GM20000 (cell line): ENCODE data around the gene ATP5IF1.
A peak's percentile ranks its signal among the peaks of the same experiment; 100 is the strongest.

Experiments used
- DNase-seq: peaks from one replicate; pipeline ENCODE4 v3.0.0; 2012; ENCODE audit warnings: low spot score
- CTCF ChIP-seq: IDR thresholded peaks from 2 replicates; pipeline ENCODE4 v1.5.1; 2012; ENCODE audit warnings: mild to moderate bottlenecking, control low read depth; ENCODE audit errors: extremely low read depth, missing control alignments

The ATP5IF1 gene

GRCh38 chr1:28248273-28249012 lies 12.5 kb downstream of the ATP5IF1 start:
- TF ChIP-seq CTCF, result peak; percentile 94
- peak; percentile 63 for DNase-seq

GRCh38 chr1:28249013-28249865 lies 13.3 kb downstream of the ATP5IF1 start:
- no peak for DNase-seq
- no peak for TF ChIP-seq CTCF

GRCh38 chr1:28249866-28250295 lies 14.0 kb downstream of the ATP5IF1 start:
- DNase-seq, result no peak

GRCh38 chr1:28256197-28256827 lies 20.4 kb downstream of the ATP5IF1 start:
- TF ChIP-seq CTCF, result no peak
- DNase-seq, result no peak

More at GRCh38 chr1:28249866-28250295, 14.0 kb downstream of the ATP5IF1 start:
- TF ChIP-seq CTCF, result no peak

GRCh38 chr1:28257736-28258135 lies 21.8 kb downstream of the ATP5IF1 start:
- TF ChIP-seq CTCF, result no peak
- DNase-seq, result no peak

GRCh38 chr1:28258628-28259251 lies 22.8 kb downstream of the ATP5IF1 start:
- no peak for TF ChIP-seq CTCF
- DNase-seq, result no peak
